ENCODE results near the gene TMEM184A.

Gene TMEM184A

DNA sequence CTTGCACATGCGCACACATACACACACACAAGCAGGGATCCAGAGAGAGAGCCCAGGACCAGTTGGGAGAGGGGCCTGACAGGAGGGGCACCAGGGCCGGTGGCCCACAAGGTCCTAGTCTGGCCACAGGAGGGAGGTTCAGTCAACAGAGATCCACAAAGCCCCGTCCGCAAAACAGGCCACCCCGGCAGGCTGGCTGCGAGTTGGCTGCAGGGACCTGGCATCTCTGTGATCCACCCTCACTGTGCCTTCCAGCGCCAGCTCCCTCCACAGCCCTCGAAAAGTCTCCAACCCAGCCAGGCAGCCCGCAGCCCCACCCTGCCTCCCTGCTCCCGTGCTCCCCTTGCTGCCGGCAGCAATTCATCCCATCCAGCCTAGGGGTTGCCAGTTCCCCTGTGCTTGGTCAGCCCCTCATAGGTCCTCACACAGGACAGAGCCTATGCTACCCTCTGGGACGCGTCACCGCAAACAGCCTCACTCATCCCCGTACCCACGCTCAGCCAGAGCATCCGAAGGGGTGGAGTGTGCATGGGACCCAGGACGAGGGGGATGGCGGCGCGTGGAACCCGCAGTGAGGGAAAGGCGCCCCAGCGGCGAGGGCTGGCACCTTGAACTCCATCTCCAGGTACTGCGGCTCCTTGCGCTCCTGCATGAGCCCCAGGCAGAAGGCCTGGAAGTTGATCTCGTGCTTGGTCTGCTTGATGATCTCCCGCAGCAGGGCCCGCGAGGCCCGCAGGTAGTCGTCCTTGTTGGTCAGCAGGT, 59.3 kb downstream of the TMEM184A start:
- TF ChIP-seq TEAD4 (IDR thresholded peaks at IDR 0.05) (no peak), CEBPB (IDR thresholded peaks at IDR 0.05) (no peak), CREB1 (IDR thresholded peaks at IDR 0.05; ENCODE audit: low read depth) (no peak), EP300 (IDR thresholded peaks at IDR 0.05; ENCODE audit: borderline replicate concordance) (no peak), USF1 (IDR thresholded peaks at IDR 0.05) (no peak), RAD21 (IDR thresholded peaks at IDR 0.05; ENCODE audit: low read depth) (no peak), ZBTB7A (IDR thresholded peaks at IDR 0.05; ENCODE audit: low read depth) (no peak), NFIC (IDR thresholded peaks at IDR 0.05) (no peak), YY1 (IDR thresholded peaks at IDR 0.05; ENCODE audit: low read depth) (no peak), EGR1 (IDR thresholded peaks at IDR 0.05) (no peak), FOXM1 (IDR thresholded peaks at IDR 0.05; ENCODE audit: borderline replicate concordance, low read depth) (no peak), TCF12 (IDR thresholded peaks at IDR 0.05; ENCODE audit: low read depth) (no peak), TAF1 (IDR thresholded peaks at IDR 0.05; ENCODE audit: low read depth) (no peak)

GRCh38 chr7:1495564-1496242, 60.3 kb downstream of the TMEM184A start:
- no peak for TF ChIP-seq TEAD4 (IDR thresholded peaks at IDR 0.05)
- no peak for TF ChIP-seq CEBPB (IDR thresholded peaks at IDR 0.05)
- TF ChIP-seq CREB1 (IDR thresholded peaks at IDR 0.05; ENCODE audit: low read depth) = no peak
- TF ChIP-seq USF1 (IDR thresholded peaks at IDR 0.05) = no peak
- no peak for TF ChIP-seq YY1 (IDR thresholded peaks at IDR 0.05; ENCODE audit: low read depth)
- TF ChIP-seq EGR1 (IDR thresholded peaks at IDR 0.05) = no peak
- TF ChIP-seq EP300 (IDR thresholded peaks at IDR 0.05; ENCODE audit: borderline replicate concordance) = no peak
- TF ChIP-seq NFIC (IDR thresholded peaks at IDR 0.05) = no peak
- no peak for TF ChIP-seq TAF1 (IDR thresholded peaks at IDR 0.05; ENCODE audit: low read depth)
- no peak for TF ChIP-seq ZBTB7A (IDR thresholded peaks at IDR 0.05; ENCODE audit: low read depth)
- TF ChIP-seq TCF12 (IDR thresholded peaks at IDR 0.05; ENCODE audit: low read depth) = no peak
- no peak for TF ChIP-seq MAX (IDR thresholded peaks at IDR 0.05)
- no peak for TF ChIP-seq REST (IDR thresholded peaks at IDR 0.05; ENCODE audit: low read depth)
- TF ChIP-seq RAD21 (IDR thresholded peaks at IDR 0.05; ENCODE audit: low read depth) = no peak
- TF ChIP-seq FOXM1 (IDR thresholded peaks at IDR 0.05; ENCODE audit: borderline replicate concordance, low read depth) = no peak

- TF ChIP-seq RAD21 (IDR thresholded peaks at IDR 0.05; ENCODE audit: low read depth) (no peak), TCF12 (IDR thresholded peaks at IDR 0.05; ENCODE audit: low read depth) (no peak), EGR1 (IDR thresholded peaks at IDR 0.05) (no peak), MAX (IDR thresholded peaks at IDR 0.05) (no peak)
Observed at GRCh38 chr7:1494866-1495563, 61.0 kb downstream of the TMEM184A start.

DNA sequence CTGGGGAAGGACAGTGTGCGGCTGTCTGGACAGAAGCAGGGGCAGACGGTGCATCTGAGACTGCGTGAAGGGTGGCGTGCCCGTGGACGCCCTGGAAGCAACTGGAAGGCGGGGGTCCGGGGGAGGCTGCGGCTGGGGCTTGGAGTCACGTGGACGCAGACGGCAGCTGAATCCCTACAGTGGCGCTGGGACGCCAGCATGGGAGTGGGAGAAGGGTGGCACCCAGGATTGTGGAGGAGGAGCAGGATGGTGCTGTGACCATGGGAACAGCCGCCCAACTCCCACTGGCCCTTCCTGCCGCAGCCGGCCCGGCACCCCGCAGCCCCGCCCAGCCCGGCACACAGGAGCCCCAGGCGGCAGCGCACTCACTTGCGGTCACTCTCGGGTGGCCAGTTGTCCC, 61.6 kb downstream of the TMEM184A start:
- no peak for TF ChIP-seq CREB1 (IDR thresholded peaks at IDR 0.05; ENCODE audit: low read depth)
- no peak for TF ChIP-seq MAX (IDR thresholded peaks at IDR 0.05)

GRCh38 chr7:1493571-1493970, 62.4 kb downstream of the TMEM184A start:
- no peak for TF ChIP-seq TCF12 (IDR thresholded peaks at IDR 0.05; ENCODE audit: low read depth)
- no peak for TF ChIP-seq ZBTB7A (IDR thresholded peaks at IDR 0.05; ENCODE audit: low read depth)
- TF ChIP-seq FOXM1 (IDR thresholded peaks at IDR 0.05; ENCODE audit: borderline replicate concordance, low read depth) = no peak
- TF ChIP-seq EP300 (IDR thresholded peaks at IDR 0.05; ENCODE audit: borderline replicate concordance) = no peak
- TF ChIP-seq NFIC (IDR thresholded peaks at IDR 0.05) = no peak
- no peak for TF ChIP-seq EGR1 (IDR thresholded peaks at IDR 0.05)
- no peak for TF ChIP-seq TEAD4 (IDR thresholded peaks at IDR 0.05)
- TF ChIP-seq CREB1 (IDR thresholded peaks at IDR 0.05; ENCODE audit: low read depth) = no peak
- no peak for TF ChIP-seq TAF1 (IDR thresholded peaks at IDR 0.05; ENCODE audit: low read depth)
- TF ChIP-seq YY1 (IDR thresholded peaks at IDR 0.05; ENCODE audit: low read depth) = no peak
- no peak for TF ChIP-seq RAD21 (IDR thresholded peaks at IDR 0.05; ENCODE audit: low read depth)
- TF ChIP-seq REST (IDR thresholded peaks at IDR 0.05; ENCODE audit: low read depth) = no peak
- no peak for TF ChIP-seq MAX (IDR thresholded peaks at IDR 0.05)
- TF ChIP-seq USF1 (IDR thresholded peaks at IDR 0.05) = no peak
- no peak for TF ChIP-seq CEBPB (IDR thresholded peaks at IDR 0.05)

Measured in Ishikawa (cell line).